Measurements from ENCODE around the gene ZFAND2A.

- TF ChIP-seq CTCF (conservative IDR thresholded peaks at IDR 0.05; ENCODE audit: low read depth, low read length) (no peak), EZH2 (IDR thresholded peaks at IDR 0.05; ENCODE audit: low read length, unreplicated experiment) (no peak)
Measured at GRCh38 chr7:1188720-1189294, 28.8 kb upstream of the ZFAND2A start.
